NCI-H510A (cell line): ENCODE measurements around the gene ANAPC4.

ENCODE experiments used
- DNase-seq: peaks from one replicate; lab custom pipeline; 2025; lab: John Stamatoyannopoulos, UW

Gene ANAPC4

DNA sequence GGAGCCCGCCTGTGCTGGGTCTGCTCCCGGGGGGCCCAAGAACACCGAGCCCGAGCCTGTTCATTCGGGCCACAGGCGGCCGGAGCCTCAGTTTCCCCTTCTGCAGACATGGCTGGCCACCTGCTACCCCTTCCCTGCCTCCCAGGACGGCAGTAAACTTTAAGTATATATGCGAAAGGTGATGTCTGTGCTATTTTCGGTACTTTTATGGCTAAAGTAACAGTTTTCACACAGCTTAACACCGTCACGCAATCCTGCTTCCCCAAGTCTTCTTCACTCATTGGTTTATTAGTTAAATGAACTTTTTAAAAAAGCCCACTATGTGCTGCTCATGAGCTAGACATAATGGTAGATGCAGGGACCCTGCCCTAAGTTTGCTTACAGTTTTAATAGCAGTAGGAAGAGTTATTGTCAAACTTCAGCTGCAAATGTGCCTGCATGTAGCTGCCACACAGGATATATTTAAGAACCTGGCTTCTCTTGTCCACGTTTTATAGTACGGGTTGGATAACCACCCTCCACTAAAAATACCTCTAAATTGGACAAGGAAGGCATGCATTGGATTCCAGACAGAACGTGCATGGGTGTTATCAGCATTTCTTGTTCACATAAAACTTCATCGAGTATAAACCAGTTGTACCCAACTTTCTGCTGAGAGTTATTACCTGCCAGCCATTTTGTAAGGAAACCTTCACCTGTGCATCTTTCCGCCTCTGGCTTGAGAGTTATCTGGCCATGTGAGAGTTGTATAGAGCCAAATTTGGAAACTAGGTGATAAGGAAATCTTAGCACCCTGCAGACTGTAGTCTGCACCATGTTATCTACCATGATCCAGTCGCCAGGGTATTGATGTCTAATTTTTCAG, 741 bp downstream of the ANAPC4 start:
- DNase-seq, result no peak

DNA sequence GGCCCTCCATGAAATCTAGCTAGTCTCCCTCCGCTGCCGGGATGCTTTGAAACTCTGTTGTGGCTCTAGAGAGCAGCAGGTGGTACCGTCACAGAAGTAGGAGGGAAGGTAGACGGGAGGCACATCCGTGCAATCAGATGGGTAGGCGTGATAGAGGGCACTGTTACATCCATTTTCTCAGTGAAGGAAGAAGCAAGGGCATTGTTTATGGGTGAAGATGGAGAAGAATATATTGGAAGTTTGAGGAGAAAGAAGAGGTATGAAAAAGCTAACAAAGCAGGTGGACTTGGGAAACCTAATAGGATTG, 1.3 kb downstream of the ANAPC4 start:
- DNase-seq, result no peak

DNA sequence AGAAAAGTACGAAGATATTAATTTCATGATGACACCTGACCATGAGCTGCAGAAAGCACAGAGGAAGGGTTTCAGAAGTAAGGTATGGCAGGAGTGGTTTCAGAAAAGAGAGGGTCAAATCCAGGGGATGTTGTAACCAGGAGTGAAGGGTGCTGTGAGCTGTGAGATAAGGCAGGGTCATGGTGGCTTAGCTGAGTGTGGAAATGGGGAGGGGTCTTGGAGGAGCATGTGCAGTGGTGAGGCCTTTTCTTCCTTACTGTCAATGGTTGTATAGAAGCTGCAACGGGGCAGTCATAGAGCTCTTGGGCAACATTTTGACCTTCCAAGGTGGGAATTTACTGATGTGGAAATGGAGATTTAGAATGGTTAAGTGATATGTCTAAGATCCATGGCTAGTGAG, 2.5 kb downstream of the ANAPC4 start:
- no peak for DNase-seq

DNA sequence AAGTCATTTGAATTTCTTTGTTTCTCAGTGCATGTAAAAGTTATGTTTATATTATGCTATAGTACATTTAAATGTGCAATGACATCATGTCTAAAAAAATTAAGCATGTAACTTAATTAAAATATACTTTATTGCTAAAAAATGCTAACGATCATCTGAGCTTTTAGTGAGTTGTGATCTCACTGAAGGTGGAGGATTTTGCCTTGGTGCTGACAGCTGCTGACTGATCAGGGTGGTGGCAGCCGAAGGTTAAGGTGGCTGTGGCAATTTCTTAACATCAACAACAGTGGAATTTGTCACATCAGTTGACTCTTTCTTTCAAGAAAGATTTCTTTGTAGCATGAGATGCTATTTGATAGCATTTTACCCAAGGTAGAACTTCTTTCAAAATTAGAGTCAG, 6.6 kb downstream of the ANAPC4 start:
- DNase-seq, result no peak

DNA sequence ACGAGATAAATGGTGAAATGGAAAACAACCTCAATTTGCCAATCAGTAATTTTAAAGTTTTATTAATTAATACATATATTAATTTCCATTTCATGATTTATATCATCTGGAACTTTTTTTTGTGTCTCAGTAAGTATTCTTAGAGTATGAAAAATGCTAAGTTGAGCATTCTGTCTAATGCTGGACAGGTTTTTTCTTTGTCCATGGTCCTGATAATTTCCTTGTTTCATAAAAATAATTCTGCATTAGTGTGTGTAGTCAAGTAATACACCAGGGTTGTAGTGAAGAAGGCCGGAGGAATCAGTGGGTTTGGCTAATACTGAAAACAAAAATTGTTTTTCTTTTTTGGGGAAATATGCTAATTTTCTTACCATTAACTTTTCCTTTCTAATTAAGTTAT, 9.9 kb downstream of the ANAPC4 start:
- DNase-seq, result no peak

DNA sequence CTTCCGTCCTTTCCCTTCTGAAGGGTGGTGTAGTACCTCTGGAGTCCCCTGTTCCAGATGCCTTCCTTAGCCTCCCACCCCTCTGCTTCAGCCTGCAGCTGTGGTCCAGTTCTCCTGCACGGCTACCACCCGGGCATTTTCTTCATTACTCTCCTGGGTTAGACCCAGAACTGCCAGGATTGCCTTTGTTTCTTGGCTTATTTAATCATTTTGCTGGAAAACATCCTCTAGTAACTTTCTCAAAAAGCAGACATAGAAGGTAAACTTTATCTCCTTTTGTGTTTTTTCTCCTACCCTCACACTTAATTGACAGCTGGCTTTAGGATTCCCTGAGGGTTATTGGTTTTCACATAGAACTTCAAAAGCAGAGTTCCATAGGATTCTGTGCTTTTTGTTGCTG, 20.2 kb downstream of the ANAPC4 start:
- no peak for DNase-seq

DNA sequence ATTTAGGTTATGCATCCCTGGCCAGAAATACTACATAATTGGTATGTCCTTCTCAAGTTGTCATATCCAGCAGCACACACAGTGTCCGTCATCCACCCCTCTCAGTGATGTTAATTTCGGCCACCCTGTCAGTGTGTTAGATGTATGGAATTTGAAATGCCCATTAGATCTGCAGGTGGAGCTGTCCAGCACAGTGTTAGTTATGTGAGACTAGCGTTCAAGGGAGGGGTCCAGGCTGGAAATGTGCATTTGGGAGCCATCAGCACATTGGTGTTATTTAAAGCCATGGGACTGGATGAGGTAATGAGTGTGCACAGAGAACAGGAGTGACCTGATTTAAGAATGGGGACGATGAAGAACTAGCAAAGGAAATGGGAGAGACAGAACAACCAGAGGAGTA, 22.4 kb downstream of the ANAPC4 start:
- no peak for DNase-seq

DNA sequence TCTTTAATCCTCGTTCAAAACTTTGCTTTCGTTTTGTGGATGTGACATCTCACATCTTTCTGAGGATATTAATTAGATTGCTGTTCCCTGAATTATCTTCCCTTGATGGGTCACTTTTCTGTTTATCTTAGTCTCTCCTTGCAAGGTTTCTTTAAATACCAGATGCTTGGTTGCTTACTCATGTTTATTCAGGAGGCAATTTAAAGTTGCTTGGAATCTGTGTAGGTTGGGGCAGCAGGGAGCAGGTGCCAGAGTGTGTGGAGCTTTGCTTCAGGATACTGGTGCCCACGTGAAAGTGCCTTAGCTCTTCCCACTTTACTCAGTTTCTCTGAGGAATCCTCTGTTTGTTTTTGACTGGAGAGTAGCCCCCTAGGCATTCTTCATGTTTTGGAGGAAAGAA, 24.0 kb downstream of the ANAPC4 start:
- no peak for DNase-seq

DNA sequence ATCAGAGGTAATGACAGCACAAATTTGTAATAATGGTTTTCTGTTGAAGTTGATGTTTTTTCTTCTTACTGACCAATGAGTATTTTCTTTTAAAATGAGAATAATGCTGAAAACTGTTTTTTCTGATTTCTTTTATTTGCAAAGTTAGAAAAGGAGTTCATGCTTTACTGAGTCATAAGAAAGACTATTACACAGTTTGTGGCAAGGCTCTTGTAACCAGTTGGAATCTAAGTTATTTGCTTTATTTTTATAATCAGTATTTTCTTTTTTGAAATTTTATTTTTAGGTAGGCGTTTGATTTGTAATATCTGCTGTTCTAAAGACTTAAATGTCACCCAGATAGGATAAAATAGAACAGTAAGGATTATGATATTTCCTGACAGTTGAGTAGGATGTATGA, 25.5 kb downstream of the ANAPC4 start:
- no peak for DNase-seq

DNA sequence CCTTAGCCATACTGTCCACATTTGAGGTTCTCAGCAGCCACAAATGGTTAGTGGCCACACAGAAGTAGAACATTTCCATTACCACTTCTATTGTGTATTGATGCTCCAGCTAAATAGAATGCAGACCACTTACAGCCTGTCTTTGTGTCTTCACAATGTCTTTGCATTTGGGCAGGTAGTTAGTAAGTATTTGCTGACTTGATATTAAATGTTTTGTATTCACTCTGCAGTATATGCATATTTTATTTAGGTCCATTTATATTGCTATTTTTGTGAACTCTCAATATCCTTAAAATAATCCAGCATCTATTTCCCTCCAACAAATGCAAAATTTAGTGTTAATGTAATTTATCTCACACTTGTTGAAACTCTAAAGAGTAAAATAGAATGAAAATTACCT, 26.6 kb downstream of the ANAPC4 start:
- DNase-seq, result no peak

DNA sequence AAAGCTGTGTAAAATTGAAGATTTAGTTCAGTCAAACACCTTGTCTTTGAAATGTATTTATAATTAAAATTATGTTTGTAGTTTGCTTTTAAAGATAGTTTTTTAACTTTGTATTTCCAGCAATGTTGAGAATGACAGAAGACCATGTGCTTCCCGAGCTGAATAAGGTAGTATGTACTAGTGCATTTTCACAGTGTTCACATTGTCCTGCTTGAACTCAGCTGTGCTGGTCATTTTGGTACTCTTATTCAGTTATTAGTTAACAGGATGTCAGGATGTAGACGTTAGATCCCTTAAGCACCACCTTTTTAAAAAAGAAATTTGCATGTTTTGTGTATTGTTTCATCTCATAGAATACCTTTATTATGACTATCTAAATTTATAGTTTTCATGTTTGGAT, 28.4 kb downstream of the ANAPC4 start:
- DNase-seq, result no peak

DNA sequence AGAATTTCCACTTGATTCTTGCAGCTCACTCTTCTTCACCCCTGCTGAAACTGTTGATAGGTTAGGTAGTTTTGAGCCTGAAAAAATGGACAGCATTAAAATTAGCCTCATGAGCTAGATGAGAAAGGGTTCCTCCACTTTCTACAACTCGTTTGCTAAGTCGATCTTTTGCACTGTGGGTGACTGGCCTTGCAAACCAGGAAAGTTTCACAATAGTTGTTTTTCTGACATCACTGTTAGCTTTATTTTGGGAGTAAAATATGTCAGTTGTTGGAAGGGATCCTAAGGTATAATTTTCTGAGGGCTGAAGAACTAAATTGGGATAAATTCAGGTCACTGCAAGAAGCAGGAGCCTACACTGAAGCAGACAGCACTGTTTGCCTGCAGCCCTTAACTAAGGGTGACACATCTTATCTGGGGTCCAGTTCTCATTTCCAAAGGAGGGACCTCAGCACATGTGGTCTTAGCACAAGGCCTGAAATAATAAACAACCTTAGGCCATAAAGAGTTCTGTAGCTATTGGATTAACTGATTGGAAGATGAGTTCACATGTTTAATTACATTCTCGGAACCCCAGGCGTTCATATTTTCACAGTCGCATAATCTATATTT, 29.1 kb downstream of the ANAPC4 start:
- no peak for DNase-seq

DNA sequence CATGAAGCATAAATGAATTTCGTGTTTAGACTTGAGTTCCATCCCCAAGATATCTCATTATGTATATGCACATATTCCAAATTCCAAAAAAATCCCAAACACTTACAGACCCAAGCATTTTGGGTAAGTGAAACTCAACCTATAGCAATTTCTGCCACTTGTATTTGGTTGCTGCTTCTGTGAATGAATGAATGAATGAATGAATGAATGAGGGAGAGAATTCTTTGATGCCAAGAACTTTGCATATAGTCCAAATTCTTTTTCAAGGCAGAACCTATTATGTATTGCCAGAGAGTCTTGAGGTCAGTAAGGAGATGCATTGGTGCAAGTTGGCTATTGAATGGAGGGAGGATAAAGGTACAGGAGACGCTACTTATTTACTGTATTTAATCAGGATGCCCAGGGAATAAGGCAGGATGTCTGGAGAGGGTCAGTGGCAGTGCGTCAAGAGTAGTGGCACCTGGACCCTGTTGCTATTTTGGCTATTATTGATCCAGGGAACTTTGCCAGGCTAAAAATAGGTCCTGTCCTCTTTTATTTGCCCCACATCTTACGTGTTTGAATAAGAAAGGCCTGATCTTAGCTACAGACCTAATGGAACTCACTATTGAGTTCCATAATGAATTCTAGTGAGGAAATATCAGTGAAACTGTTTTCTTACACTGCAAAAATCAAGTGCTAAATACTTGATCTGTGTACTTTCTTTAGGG, 33.9 kb downstream of the ANAPC4 start:
- no peak for DNase-seq

DNA sequence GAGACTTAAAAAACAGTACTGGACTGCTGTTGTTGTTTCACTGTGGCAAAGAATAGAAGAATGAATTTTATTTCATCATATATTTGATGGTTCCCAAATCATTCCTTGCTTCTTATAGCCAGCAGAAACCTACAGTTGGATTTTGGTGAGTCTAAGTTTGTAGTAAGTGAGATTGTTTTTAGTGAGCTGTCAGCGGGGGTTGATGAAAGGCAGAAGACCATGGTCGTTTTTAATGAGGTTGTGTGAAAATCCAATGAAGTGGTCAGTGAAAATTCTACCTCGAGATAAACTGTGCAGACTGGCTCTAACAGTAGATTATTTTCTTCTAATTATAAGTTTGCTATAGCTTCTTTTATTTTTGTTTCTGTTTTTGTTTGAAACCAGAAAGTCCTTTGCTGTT, 36.2 kb downstream of the ANAPC4 start:
- DNase-seq, result no peak

DNA sequence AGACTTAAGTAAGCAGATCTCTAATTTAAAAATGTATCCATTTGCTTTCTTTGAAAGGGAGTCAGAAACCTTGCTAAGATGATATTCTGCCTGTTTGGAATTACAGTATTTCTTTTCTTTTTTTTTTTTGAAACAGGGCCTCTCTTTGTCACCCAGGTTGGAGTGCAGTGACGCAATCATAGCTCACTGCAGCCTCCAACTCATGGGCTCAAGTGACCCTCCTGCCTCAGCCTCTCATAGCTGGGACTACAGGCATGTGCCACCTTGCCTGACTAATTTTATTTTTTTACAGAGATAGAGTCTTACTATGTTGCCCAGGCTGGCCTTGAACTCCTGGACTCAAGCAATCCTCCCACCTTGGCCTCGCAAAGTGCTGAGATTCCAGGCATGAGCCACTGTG, 40.0 kb downstream of the ANAPC4 start:
- DNase-seq, result no peak

DNA sequence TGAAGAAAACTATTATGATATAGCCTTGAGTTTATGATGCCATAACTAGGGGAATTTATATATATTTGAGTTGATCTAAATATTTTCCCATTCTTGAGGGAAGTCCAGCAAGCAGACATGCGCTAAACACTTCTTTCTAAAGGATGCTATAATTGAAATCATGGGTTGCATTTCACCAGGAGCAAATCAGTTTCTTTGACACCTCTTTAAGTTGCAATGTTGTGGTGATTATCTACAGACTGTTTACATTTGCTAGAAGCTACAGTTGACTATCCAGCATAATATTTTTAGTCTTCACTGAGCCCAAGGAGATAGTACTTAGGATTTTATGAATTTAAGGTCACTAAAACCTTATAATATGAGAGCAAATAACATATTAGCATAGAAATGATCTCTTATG, 43.9 kb downstream of the ANAPC4 start:
- no peak for DNase-seq

DNA sequence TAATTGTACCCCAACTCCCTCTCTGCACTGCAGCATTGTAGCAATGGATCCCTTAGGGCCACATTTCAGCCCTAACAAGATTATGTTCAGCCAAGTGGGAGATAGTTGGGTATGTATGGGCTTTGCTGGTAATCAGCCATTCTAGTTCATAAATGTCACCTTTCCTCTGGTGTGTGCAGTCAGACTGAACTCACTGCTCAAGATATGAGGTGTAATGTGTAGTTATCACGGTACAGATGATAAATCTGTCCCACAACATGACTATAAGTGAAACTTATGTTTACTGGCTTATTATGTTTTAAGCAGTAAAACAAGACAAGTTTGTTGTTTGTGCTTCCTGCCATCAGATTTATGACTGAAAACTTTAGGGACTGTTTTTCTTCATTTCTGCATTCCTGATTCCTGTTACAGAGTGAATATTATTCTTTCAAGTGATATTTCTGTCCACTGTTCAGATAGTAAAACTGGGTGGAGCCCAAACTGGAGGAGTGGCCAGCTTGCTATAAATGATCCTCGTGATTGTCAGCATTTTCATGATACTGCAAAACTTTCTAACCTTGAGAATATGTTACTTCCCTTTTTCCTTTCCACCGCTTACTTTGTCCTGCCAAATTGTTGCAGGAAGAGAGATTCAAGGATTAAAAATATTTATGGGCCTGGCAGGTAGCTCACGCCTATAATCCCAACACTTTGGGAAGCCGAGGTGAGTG, 44.9 kb downstream of the ANAPC4 start:
- no peak for DNase-seq

DNA sequence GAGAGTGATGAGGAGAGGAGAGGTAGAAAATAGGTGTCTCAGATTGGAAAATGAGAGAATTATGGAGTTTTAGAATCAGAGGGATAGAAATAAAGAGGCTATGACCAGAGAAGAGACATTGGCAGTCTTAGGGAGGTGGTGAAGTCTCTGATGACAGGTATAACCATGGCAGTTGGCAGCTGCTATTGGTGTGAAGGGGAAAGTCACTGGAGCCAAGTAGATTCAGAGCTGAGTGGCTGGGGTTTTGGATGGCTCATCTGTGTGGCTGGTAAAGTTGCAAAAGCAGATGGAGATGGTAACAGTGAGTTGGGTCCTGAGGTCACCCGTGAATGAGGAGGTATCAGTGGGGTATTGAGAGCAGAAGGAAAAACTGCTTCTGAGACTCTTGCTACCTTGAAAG, 46.5 kb downstream of the ANAPC4 start:
- no peak for DNase-seq

DNA sequence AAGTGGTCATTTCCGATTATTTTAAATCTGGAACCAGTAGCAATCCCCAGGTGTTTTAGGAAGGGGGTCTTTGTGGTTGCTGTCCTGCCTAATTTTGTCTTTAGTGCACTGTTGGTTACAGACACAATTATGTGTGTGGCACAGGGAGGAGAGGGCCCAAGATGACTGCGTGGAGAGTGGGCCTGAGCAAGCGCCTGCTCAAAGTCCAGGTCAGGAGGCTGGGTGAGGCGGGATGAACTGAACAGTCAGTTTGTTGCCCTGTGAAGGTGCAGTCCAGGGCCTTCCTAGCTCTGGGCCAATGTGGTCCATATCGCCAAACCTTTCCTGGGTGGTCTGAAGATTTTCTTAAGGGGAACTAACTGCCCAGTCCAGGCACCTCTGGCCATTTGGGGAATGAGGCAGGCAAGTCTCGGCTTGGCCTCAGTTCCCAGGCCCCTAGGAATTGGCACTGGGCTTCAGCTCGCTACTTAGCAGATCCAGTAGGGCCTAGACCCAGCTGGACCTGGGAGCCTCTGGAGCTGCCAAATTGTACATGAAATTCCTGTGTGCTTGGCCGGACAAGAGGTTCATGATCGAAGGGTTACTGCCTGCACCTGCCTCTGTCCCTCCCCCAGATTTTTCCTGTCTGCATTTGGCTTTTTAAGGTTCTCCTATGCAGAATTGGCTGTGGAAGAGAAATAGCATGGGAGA, 47.6 kb downstream of the ANAPC4 start:
- no peak for DNase-seq

DNA sequence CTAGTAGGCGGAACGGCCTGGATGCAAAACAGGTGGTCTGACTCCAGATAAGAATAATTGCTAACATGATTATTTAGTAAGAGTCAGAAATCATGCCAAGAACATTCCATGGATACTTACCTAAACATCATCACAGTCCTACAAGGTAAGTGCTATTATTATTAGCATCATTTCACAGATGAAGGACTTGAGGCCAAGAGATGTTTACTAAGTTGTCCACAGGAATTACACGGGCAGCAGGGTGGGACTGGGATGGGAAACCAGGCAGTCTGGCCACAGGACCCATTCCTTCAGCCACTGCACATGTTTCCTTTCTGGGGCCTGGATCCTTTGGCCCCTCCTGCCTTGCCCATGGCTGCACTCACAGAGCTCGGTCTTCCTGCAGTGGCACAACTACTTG, 48.3 kb downstream of the ANAPC4 start:
- DNase-seq, result no peak

DNA sequence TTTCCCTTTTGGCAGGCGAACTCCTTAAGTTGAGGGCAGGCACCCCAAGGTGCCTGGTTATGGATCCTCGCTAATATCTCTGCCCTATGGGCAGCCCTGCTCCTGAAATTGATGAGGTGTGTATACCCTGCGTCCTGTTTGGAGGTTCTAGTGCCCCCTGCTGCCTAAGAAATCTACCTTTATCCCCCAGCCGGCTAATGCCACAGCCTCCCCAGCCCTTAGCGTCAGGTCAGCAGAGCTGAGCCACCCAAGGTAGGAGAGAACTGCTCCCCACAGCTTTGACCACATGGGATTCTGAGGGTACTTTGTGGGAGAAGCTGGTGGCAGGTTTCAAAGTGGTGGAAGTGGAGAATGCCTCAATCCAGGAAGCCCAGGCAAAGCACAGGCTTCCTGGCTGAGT, 50.8 kb downstream of the ANAPC4 start:
- no peak for DNase-seq

DNA sequence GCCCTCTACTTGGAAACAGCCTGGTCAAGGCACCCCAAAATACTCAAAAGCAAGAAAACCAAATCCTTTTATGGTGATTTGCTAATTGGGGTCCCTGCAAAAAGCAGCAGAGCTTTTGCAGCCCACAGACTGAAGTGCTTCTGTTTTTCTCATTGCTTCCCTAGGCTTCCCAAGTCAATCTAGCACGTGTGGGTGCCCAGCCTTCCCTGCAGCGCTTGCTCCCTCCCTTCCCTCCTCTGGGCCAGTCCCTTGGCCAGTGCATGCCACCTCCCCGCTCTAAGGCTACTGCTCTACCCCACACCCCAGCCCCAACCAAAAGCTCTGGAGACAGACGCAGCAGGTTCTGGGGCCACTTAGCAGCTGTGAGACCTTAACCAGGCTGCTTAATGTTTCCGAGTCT, 53.6 kb downstream of the ANAPC4 start:
- no peak for DNase-seq
